Mesendoderm (in vitro differentiated cells): ENCODE data around the gene BAIAP2.

ENCODE experiments used
- DNase-seq: peaks from one replicate; pipeline ENCODE4 v3.0.0; 2013
- H2AK5ac ChIP-seq: 2 replicates; pipeline ENCODE4 v1.6.1; 2013; ENCODE audit warnings: low read length, inconsistent platforms
- H2BK120ac ChIP-seq: 2 replicates; pipeline ENCODE4 v1.6.1; 2013; ENCODE audit warnings: low read depth, mild to moderate bottlenecking, low read length, moderate library complexity, mixed read lengths
- H2BK15ac ChIP-seq: replicated peaks from 2 replicates; pipeline ENCODE4 v1.6.1; 2013; ENCODE audit warnings: low read depth, mild to moderate bottlenecking, moderate library complexity
- H2BK5ac ChIP-seq: 2 replicates; pipeline ENCODE4 v1.6.1; 2013; ENCODE audit warnings: low read length, inconsistent platforms
- H3K18ac ChIP-seq: 2 replicates; pipeline ENCODE4 v1.6.1; 2013; ENCODE audit warnings: mild to moderate bottlenecking, low read length, mixed read lengths
- H3K23ac ChIP-seq: one replicate; pipeline ENCODE4 v1.6.1; 2013; ENCODE audit warnings: low read length
- H3K27ac ChIP-seq: 2 replicates; pipeline ENCODE4 v1.5.1; 2013; ENCODE audit warnings: low read depth, mild to moderate bottlenecking, inconsistent platforms, low read length, moderate library complexity
- H3K27me3 ChIP-seq: 2 replicates; pipeline ENCODE4 v1.6.1; 2013; ENCODE audit warnings: low read length, control low read depth, mild to moderate bottlenecking, inconsistent platforms; ENCODE audit not compliant: insufficient read depth, poor library complexity
- H3K36me3 ChIP-seq: 2 replicates; pipeline ENCODE4 v1.6.1; 2013; ENCODE audit warnings: low read length, inconsistent platforms; ENCODE audit not compliant: control insufficient read depth, insufficient read depth
- H3K4ac ChIP-seq: one replicate; pipeline ENCODE4 v1.6.1; 2013; ENCODE audit warnings: low read depth, mild to moderate bottlenecking, low read length, moderate library complexity
- H3K4me1 ChIP-seq: 2 replicates; pipeline ENCODE4 v1.6.1; 2013; ENCODE audit warnings: low read depth, low read length, inconsistent platforms; ENCODE audit not compliant: control insufficient read depth
- H3K4me2 ChIP-seq: 2 replicates; pipeline ENCODE4 v1.6.1; 2013; ENCODE audit warnings: low read length
- H3K4me3 ChIP-seq: 2 replicates; pipeline ENCODE4 v1.5.1; 2013; ENCODE audit warnings: mild to moderate bottlenecking, low read length
- H3K56ac ChIP-seq: one replicate; pipeline ENCODE4 v1.6.1; 2013; ENCODE audit warnings: low read length
- H3K79me1 ChIP-seq: 2 replicates; pipeline ENCODE4 v1.6.1; 2013; ENCODE audit warnings: low read length, inconsistent platforms
- H3K79me2 ChIP-seq: 2 replicates; pipeline ENCODE4 v1.6.1; 2013; ENCODE audit warnings: mild to moderate bottlenecking, low read length; ENCODE audit not compliant: control insufficient read depth, insufficient read depth
- H3K9ac ChIP-seq: 2 replicates; pipeline ENCODE4 v1.6.1; 2013; ENCODE audit warnings: low read length, inconsistent platforms
- H4K5ac ChIP-seq: one replicate; pipeline ENCODE4 v1.6.1; 2013; ENCODE audit warnings: low read length
- H4K8ac ChIP-seq: one replicate; pipeline ENCODE4 v1.6.1; 2013; ENCODE audit warnings: low read depth, mild to moderate bottlenecking, control low read depth, low read length, moderate library complexity
- WGBS: extraction: QIAGEN DNeasy Blood & Tissue Kit; methylation state at CpG from one replicate; pipeline ENCODE4 v1.1.7; 2013; ENCODE audit warnings: low lambda C conversion rate, missing lambda C conversion rate; ENCODE audit not compliant: insufficient coverage; ENCODE audit errors: extremely low coverage; 5-methylcytosine and 5-hydroxymethylcytosine counted together

The BAIAP2 gene

DNA sequence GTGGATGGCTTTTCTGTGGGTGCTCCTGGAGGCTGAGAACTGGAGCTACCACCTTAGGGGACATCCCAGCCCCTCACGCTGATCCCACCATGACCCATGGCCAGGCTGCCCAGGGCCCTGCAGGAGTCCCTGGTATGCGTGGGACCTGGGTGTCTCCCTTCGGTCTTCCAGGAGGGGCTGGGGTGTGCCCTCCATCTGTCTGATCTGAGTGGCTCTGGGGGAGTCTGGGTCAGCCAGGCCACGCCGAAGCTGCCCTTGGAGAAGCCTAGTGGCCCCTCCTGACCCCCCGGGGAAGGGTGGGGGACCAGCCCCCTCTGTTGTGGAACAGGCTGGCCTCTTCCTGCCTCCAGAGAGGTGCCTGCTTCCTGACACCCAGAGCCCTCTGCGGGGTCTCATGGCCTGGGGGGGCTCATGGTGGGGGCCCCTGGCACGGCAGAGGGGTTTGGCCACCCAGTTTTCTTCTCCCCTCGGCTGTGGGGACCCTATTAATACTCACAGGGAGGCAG is 10.7 kb downstream of the BAIAP2 start:
- Histone ChIP-seq H4K8ac (no peak overlapping the region), H2BK15ac (no peak overlapping the region), H3K4ac (no peak overlapping the region), H3K36me3 (no peaks in the 10 kb centered on the region), H3K27me3 (no peaks in the 10 kb centered on the region), H3K56ac (no peak overlapping the region), H3K23ac (no peak overlapping the region), H2BK120ac (no peak overlapping the region), H3K18ac (no peak overlapping the region), H2AK5ac (no peak overlapping the region), H3K4me3 (no peak overlapping the region), H4K5ac (no peak overlapping the region), H2BK5ac (no peak overlapping the region), H3K4me1 (no peaks in the 10 kb centered on the region), H3K79me1 (peaks cover 12% of the 10 kb centered on the region), H3K9ac (no peak overlapping the region), H3K4me2 (no peak overlapping the region), H3K27ac (no peak overlapping the region), H3K79me2 (no peaks in the 10 kb centered on the region)
- no CpG with 5 or more reads among the region's 9 CpGs for WGBS
- no peak for DNase-seq

- Histone ChIP-seq H3K79me2 (no peaks in the 10 kb centered on the region), H3K56ac (no peak overlapping the region), H3K4me2 (no peak overlapping the region), H2BK15ac (no peak overlapping the region), H2BK5ac (no peak overlapping the region), H3K27me3 (no peaks in the 10 kb centered on the region), H3K4me1 (no peaks in the 10 kb centered on the region), H3K4ac (no peak overlapping the region), H4K8ac (no peak overlapping the region), H2BK120ac (no peak overlapping the region), H4K5ac (no peak overlapping the region), H3K9ac (no peak overlapping the region), H3K18ac (no peak overlapping the region), H3K27ac (no peak overlapping the region), H3K4me3 (no peak overlapping the region), H2AK5ac (no peak overlapping the region), H3K23ac (no peak overlapping the region), H3K36me3 (no peaks in the 10 kb centered on the region), H3K79me1 (peaks cover 10% of the 10 kb centered on the region)
- WGBS, result no CpG with 5 or more reads among the region's 17 CpGs
- no peak for DNase-seq
These were observed 11.3 kb downstream of the BAIAP2 start for GRCh38 chr17:81046132-81046769.

GRCh38 chr17:81046770-81047359 is 11.9 kb downstream of the BAIAP2 start:
- H2BK15ac ChIP-seq, result no peak overlapping the region
- no peak overlapping the region for H3K9ac ChIP-seq
- H4K5ac ChIP-seq, result no peak overlapping the region
- no peak overlapping the region for H3K56ac ChIP-seq
- no peak overlapping the region for H4K8ac ChIP-seq
- no peak overlapping the region for H3K4me3 ChIP-seq
- H3K4ac ChIP-seq, result no peak overlapping the region
- H3K79me1 ChIP-seq, result peaks cover 10% of the 10 kb centered on the region
- WGBS, result no CpG with 5 or more reads among the region's 18 CpGs
- no peaks in the 10 kb centered on the region for H3K27me3 ChIP-seq
- no peak overlapping the region for H3K27ac ChIP-seq
- H3K18ac ChIP-seq, result no peak overlapping the region
- no peak overlapping the region for H2BK120ac ChIP-seq
- no peak overlapping the region for H3K23ac ChIP-seq
- H3K36me3 ChIP-seq, result no peaks in the 10 kb centered on the region
- no peak overlapping the region for H2AK5ac ChIP-seq
- H3K4me1 ChIP-seq, result no peaks in the 10 kb centered on the region
- no peak overlapping the region for H2BK5ac ChIP-seq
- H3K4me2 ChIP-seq, result no peak overlapping the region
- H3K79me2 ChIP-seq, result no peaks in the 10 kb centered on the region
- DNase-seq, result no peak

- WGBS, result no CpG with 5 or more reads among the region's 28 CpGs
These were observed 13.9 kb downstream of the BAIAP2 start for GRCh38 chr17:81048827-81049371.

DNA sequence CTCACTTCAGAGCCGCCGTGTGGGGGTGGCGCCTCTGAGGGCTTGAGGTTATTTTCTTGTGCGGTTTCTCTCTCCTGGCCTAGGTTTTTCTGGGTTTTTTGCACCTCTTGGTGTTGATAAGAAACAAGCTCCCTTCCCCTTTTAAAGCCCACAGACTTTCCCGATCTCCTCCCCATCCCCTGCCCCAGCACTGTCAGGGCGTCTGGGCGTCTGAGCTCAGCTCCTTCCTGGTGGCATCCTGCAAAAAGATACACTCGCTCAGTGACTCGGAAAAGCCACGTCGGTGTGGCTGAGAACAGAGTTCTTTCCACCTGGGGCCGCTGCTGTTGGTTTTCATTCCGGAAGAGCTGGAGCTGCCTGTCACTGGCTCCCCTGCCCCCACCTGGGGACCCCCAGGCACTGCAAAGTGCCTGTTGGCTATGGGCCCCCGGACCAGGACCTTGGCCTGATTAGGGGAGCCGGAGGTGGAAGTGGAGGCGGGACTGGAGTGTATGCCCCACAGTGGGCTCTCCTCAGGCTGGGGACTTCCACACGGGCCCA is 14.5 kb downstream of the BAIAP2 start:
- no peak overlapping the region for H3K18ac ChIP-seq
- no peak overlapping the region for H2BK5ac ChIP-seq
- no peak for DNase-seq
- no peak overlapping the region for H3K9ac ChIP-seq
- H3K4me1 ChIP-seq, result peaks cover 3% of the 10 kb centered on the region
- H2BK120ac ChIP-seq, result no peak overlapping the region
- H3K79me2 ChIP-seq, result no peaks in the 10 kb centered on the region
- H3K4me3 ChIP-seq, result no peak overlapping the region
- no peak overlapping the region for H3K4ac ChIP-seq
- peaks cover 8% of the 10 kb centered on the region for H3K79me1 ChIP-seq
- no peak overlapping the region for H3K4me2 ChIP-seq
- no peak overlapping the region for H3K23ac ChIP-seq
- H4K8ac ChIP-seq, result no peak overlapping the region
- no peak overlapping the region for H3K56ac ChIP-seq
- H2BK15ac ChIP-seq, result no peak overlapping the region
- H3K36me3 ChIP-seq, result no peaks in the 10 kb centered on the region
- H3K27me3 ChIP-seq, result no peaks in the 10 kb centered on the region
- no peak overlapping the region for H3K27ac ChIP-seq
- H4K5ac ChIP-seq, result no peak overlapping the region
- no CpG with 5 or more reads among the region's 17 CpGs for WGBS
- H2AK5ac ChIP-seq, result no peak overlapping the region

More at GRCh38 chr17:81048827-81049371, 13.9 kb downstream of the BAIAP2 start:
- H3K79me2 ChIP-seq, result no peaks in the 10 kb centered on the region
- no peak overlapping the region for H3K18ac ChIP-seq
- no peak overlapping the region for H3K4ac ChIP-seq
- no peak overlapping the region for H4K5ac ChIP-seq
- no peak overlapping the region for H3K56ac ChIP-seq
- H3K23ac ChIP-seq, result no peak overlapping the region
- H2BK15ac ChIP-seq, result no peak overlapping the region
- DNase-seq, result no peak
- H3K36me3 ChIP-seq, result no peaks in the 10 kb centered on the region
- H3K4me2 ChIP-seq, result no peak overlapping the region
- no peak overlapping the region for H4K8ac ChIP-seq
- no peak overlapping the region for H2BK120ac ChIP-seq
- H3K9ac ChIP-seq, result no peak overlapping the region
- no peak overlapping the region for H3K4me3 ChIP-seq
- H3K27me3 ChIP-seq, result no peaks in the 10 kb centered on the region
- H2AK5ac ChIP-seq, result no peak overlapping the region
- H3K4me1 ChIP-seq, result peaks cover 3% of the 10 kb centered on the region
- H3K27ac ChIP-seq, result no peak overlapping the region
- H3K79me1 ChIP-seq, result peaks cover 8% of the 10 kb centered on the region
- no peak overlapping the region for H2BK5ac ChIP-seq
